ENCODE data around the gene CALCR. TPM values are rescaled to one million over a fixed set of nuclear protein-coding genes. Genes with fewer than 3 reads are reported as not detected.
A peak's percentile ranks its signal among the peaks of the same experiment; 100 is the strongest.
"Not testable (repeated sequence)": the region's sequence is repeated elsewhere in the genome, so short reads cannot be mapped to it uniquely, and the experiment has no call there.

The CALCR gene
- not detected for total RNA-seq
- long read RNA-seq, result 0 reads

- DNase-seq (peak; percentile 25), ATAC-seq (no peak)
- intact Hi-C loops (cut with micrococcal nuclease), result no loop called here
Observed at GRCh38 chr7:93574646-93575554, at the start of gene CALCR. Gene CALCR (minus strand): TSS chr7:93574724. CDS start chr7:93486981, 87,743 bp downstream.

- intact Hi-C loops (cut with micrococcal nuclease), result no loop called here
- ATAC-seq (no peak), DNase-seq (no peak)
Observed at GRCh38 chr7:93623816-93624215, 49.3 kb upstream of the CALCR start.

DNA sequence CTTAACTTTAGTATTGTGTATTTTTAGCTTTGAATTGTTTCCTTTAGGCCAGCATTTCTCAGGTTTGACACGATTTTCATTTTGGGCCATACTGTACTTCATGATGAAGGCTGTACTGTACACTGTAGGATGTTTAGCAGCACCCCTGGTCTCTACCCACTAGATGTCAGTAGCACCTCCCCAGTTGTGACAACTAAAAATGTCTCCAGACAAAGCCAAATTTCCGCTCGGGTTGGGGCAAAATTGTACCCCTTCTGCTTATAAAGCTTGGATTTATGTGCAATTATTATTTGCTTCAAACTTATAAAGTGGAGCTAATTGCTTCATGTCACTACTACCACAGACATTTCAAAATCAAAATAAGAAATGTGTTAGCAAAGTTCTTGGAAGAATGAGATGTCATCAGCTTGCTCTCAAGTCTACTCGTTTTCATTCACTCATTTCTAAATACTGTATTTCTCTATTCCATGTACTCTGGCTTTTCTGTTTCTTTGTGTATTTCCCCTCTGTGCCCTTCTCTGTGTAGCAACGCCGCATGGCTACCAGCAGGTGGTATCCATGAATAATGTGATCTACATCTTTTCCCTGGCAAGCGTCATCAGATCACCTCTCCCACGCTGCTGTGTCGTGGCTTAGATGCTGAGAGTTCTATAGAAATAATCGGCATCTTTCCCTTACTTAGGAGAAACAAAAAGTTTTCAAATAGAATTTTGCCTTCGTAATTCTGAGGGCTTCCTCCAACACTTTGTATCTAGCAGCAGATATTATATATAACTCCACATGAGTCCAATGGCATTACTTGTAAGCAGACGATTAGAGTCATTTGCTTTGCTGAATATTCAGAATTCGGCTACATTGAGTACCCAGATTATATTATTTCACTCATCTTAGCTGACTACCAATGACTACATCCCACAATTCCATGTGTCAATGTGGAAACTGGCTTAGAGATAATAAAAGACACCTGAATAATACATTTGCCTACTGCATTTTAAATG lies 47.8 kb upstream of the CALCR start:
- intact Hi-C loops (cut with micrococcal nuclease), result no loop called here
- DNase-seq (no peak), ATAC-seq (peak; percentile 75)

DNA sequence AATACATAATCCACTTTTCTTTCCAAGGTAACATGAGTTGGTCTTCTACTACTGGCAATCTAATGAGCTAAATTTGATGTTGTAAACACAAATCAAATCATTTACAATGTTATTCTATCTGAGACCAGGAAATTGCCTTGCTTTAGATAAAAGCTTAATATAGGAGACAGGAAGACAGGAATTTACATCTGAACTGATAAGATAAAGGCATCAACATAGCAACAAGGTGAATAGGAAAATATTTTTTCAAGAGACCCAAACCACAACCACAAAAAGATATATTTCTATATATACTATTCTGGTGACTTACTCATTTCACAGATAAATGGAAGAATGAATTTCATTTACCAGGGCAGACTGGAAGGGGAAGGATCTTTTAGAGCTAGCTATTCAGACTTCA lies 46.3 kb upstream of the CALCR start:
- DNase-seq, result no peak
- intact Hi-C loops (cut with micrococcal nuclease), result no loop called here
- no peak for ATAC-seq

DNA sequence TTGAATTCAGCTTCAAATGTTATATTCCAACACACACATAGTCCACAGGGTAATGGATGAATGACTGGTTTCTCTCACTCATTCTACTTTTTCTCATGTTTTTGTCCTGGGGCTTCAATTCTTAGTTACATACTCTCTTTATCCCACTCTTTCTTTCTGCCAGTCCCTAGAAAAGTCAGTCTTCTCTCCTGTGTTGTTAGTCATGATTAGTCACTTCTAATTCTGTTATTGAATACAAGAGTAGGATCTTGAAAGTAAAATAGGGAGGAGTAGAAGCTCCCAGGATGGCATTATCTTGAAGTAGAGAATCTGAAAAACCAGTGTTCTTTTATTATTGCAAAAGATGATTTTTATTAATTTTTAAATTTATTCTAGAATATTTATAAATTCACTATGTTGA lies 45.5 kb upstream of the CALCR start:
- intact Hi-C loops (cut with micrococcal nuclease), result no loop called here
- DNase-seq (no peak), ATAC-seq (no peak)

DNA sequence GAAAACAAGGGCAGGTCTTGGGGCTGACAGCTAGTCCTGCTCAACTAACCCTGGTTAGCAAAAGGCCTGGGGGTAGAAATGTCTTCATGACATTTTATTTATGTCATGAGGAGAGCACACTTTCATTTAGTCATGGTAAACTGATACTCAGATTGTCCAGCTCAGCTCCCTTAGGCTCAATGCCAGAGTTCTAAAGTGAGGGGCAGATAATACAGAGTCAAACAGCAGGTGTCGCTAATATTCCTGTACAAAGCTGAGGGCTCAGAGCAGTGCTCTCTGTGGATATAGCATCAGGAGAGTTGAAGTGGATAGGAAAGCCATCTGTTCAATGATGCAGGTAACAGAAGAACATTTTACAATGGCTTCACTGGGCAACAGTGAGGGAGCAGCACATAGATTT lies 26.8 kb upstream of the CALCR start:
- intact Hi-C loops (cut with micrococcal nuclease), result no loop called here
- ATAC-seq, result no peak
- no peak for DNase-seq

DNA sequence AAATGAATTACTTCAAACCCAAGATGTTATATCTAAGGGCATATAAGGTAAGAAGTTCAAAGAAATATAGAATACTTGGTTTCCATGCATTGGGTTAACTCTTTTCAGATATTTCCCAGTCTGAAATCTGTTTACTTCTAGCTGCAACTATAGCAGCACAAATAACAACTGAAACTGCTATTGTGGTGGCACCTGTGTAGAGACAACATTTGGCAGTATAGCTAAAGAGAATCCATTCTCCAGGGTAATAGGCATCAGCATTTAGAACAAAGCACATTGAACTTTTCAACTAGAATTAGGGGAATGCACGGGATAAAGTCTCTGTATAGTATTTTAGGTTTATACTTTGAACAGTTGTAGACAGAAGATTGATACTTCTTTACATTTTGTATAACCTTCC lies 19.7 kb upstream of the CALCR start:
- DNase-seq (no peak), ATAC-seq (no peak)
- intact Hi-C loops (cut with micrococcal nuclease), result no loop called here

DNA sequence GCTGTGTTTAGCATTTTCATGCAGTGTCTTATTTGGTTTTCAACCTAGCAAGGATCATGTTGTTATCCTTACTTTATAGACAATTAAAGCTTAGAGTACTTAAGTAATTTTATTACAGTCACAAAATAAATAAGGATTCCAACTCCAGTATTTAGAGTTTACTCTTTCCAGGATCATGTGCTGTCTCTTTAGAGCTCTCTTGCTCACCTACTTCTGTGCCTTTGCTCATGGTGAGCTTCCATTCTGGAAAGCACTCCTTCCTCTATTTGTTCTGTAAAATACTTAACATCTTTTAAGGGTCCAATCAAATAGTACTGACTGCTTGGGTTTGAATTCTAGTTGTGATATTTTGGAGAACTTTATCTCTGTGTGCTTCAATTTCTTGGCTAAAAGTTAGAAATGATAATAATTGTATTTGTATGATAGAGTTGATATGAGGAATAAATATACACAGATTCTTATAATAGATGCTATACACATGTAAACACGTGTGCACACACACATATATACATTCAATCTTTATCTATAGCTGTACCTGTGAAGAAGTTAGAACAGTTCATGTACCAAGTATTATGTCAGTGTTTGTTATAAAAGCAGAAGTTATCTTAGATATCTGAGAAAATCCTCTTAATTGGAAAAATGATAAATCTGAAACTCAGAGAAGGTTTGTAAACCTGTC lies 18.2 kb upstream of the CALCR start:
- ATAC-seq, result no peak
- intact Hi-C loops (cut with micrococcal nuclease), result no loop called here
- no peak for DNase-seq

GRCh38 chr7:93591224-93592050 lies 16.9 kb upstream of the CALCR start:
- DNase-seq; ATAC-seq; intact Hi-C loops (cut with micrococcal nuclease): not testable (repeated sequence)

- DNase-seq; intact Hi-C loops (cut with micrococcal nuclease); ATAC-seq: not testable (repeated sequence)
Observed at GRCh38 chr7:93586479-93586865, 11.9 kb upstream of the CALCR start.

- ATAC-seq; DNase-seq; intact Hi-C loops (cut with micrococcal nuclease): not testable (repeated sequence)
Observed at GRCh38 chr7:93585694-93586478, 11.4 kb upstream of the CALCR start.

DNA sequence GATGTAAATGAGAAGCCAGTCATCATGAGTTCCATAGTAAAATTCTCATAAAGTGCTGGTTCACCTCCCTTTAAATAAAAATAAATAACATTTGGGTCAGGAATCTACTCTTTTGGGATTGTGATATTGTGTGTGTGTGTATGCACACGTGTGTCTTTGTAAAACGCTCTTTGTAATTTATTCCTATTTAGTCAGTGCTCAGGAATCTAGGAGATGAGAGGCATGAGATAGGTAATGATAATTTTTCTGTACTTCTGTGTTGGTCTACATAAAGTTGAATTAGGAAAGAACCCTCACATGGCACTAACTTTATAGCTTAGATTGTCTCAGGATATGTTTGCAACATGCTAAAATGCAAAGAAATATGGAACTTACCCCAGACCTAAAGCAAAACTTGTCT lies 4.9 kb upstream of the CALCR start:
- DNase-seq (no peak), ATAC-seq (no peak)
- intact Hi-C loops (cut with micrococcal nuclease), result no loop called here

GRCh38 chr7:93578762-93579161 lies 4.2 kb upstream of the CALCR start:
- no peak for DNase-seq
- no peak for ATAC-seq
- intact Hi-C loops (cut with micrococcal nuclease), result no loop called here

- no peak for ATAC-seq
- DNase-seq, result no peak
- intact Hi-C loops (cut with micrococcal nuclease), result no loop called here
Observed at GRCh38 chr7:93575555-93576399, 1.3 kb upstream of the CALCR start.

GRCh38 chr7:93574269-93574645 lies 267 bp downstream of the CALCR start:
- intact Hi-C loops (cut with micrococcal nuclease), result no loop called here
- no peak for ATAC-seq
- no peak for DNase-seq

DNA sequence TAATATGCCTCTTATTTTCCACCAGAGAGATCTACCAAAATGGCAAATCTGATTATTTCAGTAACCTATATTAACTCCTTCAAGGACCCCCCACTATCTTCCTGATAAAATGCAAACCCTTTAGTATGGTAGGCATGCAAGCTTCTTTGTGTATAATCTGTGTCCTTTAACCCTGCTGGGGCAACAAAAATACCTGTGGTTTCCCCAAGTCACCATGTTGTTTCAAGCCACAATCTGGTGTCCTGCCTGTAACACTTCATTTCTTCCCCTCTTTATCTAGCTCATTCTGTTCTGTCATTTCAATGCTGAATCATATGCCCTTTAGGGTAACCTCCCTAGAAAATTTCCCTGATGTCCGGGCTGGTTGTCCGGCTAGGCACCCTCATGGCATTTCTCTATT lies 5.3 kb downstream of the CALCR start:
- intact Hi-C loops (cut with micrococcal nuclease), result no loop called here
- ATAC-seq (no peak), DNase-seq (no peak)

DNA sequence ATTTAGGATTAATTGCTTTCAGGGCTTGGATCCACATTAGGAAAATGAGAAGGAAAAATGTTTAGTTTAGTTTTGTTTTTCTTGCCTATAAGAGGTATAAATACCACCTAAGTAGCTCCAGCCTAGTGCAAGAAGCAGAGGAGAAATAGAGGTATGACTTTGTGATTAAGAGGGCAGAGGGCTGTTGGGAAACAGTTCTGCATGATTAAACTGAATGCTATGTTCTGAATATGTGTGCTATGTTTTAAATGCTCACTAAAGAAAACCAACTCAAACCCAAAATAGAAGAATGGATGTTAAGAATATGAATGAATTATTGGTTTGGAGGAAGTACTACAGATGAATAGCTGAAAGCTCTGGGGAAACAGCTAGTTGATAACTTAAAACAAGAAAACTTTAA lies 7.6 kb downstream of the CALCR start:
- ATAC-seq (no peak), DNase-seq (no peak)
- intact Hi-C loops (cut with micrococcal nuclease), result no loop called here

Measured in left ventricle myocardium superior (tissue), 1 donor.